SK-N-MC (cell line): Measurements from ENCODE around the gene PSMG2.

Experiments
- EZH2 ChIP-seq: fragments of 200-600 bp; sonication (generic); IDR thresholded peaks from one replicate; pipeline ENCODE4 v1.6.1; 2017; ENCODE audit warnings: antibody characterized with exemption
- FOXP2 ChIP-seq: optimal IDR thresholded peaks from 2 replicates; pipeline ENCODE3; 2011; ENCODE audit warnings: mild to moderate bottlenecking, moderate library complexity; ENCODE audit not compliant: insufficient read depth; ENCODE audit errors: extremely low read length, control extremely low read depth
- POLR2AphosphoS5 ChIP-seq: IDR thresholded peaks from 2 replicates; pipeline ENCODE4 v1.6.1; 2012; ENCODE audit warnings: mild to moderate bottlenecking, low read depth, low read length, borderline replicate concordance

DNA sequence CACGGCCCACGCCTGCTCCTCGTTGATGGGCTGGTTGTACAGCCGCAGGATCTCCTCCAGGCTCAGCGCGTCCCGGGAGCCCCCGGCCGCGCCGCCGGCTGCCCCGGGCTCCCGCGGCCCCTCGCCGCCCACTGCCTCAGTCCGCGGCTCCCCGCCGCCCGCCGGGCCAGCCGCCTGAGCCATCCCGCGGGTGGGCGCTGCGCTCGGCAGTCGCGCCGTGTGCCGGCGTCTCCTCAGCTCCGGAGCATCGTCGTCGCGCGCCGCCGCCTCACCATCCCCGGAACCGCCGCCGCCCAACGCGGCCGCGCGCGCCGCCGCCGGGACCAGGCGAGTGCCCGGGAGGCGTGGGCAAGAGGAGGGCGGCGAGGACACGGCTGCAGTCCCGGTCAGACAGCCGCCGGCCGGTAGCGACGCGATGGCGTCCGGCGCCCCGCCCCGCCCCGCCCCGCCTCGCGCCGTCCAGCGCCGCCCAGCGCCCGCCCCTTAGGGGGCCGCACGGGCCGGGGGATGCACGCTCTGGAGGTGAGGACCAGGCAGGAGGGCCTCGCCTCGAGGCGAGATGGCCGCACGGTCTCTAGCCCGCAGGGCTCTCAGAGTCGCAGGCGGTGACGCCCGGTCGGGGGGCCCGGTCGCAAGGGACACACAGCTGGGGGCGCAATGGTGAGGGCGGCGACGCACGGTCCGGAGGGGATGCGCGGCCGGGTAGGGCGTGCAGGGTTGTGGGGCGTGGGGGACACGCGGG lies 45.0 kb upstream of the PSMG2 start, which contains the start of gene SPIRE1:
- TF ChIP-seq EZH2 (no peak), POLR2AphosphoS5 (no peak), FOXP2 (no peak)
